Activated naive CD4-positive, alpha-beta T cell treated with Interleukin-2 at 50 U/mL for 16 hours (primary cell): Measurements from ENCODE around the gene OR10Z1.

ENCODE experiments used
- DNase-seq: peaks from one replicate; pipeline ENCODE4 v3.0.0-alpha.2; 2020

The OR10Z1 gene, protein sequence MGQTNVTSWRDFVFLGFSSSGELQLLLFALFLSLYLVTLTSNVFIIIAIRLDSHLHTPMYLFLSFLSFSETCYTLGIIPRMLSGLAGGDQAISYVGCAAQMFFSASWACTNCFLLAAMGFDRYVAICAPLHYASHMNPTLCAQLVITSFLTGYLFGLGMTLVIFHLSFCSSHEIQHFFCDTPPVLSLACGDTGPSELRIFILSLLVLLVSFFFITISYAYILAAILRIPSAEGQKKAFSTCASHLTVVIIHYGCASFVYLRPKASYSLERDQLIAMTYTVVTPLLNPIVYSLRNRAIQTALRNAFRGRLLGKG

DNA sequence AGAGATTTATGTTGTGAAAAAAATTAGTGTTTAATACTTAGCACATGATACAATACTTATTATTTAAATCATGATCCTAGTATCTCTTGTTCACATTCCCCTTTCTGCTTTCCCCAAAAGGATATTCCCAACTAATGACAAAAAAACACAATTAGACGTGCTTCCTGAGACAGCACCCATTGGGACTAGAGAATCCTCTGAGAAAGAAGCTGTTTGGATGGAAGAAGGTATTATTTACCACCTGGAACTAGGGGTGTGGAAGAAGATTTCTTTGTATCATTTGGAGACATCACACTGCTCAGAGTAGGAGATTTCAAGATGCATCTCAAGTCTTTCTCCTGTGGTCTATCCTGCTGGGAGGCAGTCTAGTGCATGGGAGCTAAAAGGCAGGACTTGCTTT lies at the start of gene OR10Z1:
Gene OR10Z1, plus strand, starts transcription at position 301 of the 400 bp plus-strand sequence. CDS start 1,171 bp downstream, outside the sequence.
- DNase-seq = no peak

DNA sequence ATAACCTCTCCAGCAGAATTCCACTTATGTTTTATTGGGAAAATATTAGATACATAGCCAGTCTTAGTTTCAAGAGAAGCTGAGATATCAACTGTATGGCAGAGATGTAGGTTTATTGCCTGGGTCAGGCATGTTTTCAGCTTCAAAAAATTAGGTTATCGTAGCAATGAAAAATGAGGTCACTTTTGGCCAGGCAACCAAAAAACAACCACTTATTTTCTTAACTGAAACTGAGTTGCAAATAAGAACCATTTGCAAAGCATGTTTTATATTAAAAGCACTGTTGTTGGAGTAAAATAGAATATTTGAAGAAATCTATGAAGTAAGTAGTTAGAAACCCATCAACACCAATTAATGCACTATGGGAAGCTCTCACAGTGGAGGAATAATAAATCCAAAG lies 45.4 kb upstream of the OR10Z1 start:
- no peak for DNase-seq

DNA sequence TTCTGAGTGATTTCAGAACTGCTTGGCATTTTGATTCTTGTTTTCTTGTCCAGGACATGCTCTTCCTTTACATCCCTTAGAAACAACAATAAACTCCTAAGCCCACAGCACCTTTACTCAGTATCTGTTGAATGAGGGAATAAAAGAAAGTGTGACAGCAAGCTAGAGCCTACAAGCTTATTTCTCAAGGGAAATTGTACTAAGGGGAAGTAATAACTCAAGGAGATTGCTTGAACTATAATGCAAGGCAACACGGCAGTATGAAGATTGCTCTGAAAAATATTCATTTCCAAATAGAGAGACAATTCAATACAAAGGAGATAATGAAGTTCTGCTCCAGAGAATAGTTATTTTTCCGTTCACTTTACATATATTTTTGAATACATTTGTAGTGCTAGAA lies 41.2 kb upstream of the OR10Z1 start:
- DNase-seq = no peak

DNA sequence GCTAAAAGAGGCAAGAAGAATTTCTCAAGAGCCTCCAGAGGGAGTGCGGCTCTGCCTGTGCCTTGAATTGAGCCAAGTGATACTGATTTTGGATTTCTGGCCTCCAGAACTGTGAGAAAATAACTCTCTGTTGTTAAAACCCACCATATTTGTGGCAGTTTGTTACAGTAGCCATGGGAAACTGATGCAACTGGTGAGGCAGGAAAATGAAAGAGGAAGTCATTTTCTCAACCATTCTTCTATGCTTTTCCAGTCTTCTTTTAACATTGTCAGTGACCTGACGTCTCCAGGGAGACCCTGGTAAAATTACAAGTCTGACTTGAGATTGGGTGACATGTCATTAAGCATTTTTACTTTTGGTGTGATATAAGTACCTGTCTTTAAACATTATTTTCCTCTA lies 40.5 kb upstream of the OR10Z1 start:
- no peak for DNase-seq

DNA sequence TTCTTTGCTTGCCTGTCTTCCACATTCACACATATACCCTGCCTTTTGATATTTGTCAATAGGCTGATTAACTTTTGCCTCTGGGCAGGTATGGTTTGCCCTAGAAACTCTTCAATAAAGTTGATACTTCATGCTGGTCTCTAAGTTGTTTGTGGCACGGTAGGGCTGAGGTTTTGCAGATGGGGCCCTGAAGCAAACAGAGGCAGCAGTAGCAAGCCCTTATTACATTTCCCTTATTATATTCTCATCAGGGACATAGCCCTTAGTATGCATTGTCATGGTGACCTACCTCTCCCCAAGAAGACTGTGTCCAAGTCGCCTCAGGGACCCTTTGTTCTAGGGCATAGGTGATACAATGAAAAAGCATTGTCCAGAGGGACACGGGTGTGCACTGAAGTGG lies 34.6 kb upstream of the OR10Z1 start, which contains the start of gene OR6P1:
Gene OR6P1, minus strand, starts transcription at position 101 of the 400 bp plus-strand sequence. CDS start 6,976 bp downstream, outside the sequence.
- DNase-seq = no peak

DNA sequence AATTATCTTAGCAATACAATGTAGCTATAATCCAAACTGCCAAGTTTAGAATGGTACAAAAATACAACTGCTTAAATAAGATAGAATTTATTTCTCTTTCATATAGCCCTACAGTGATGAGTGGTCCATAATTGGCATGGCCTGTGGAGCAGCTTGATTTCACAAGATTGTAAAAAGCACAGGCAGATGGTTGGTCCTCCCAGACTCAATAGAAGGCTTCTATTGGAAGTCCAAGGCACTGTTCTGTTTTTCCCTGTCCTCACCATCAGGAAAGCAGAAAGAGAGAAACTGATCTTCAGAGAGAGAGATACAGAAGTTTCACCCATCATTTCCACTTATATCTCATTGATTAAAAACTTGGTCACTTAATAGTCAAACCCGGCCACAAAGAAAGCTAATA lies 32.8 kb upstream of the OR10Z1 start:
- DNase-seq = no peak

DNA sequence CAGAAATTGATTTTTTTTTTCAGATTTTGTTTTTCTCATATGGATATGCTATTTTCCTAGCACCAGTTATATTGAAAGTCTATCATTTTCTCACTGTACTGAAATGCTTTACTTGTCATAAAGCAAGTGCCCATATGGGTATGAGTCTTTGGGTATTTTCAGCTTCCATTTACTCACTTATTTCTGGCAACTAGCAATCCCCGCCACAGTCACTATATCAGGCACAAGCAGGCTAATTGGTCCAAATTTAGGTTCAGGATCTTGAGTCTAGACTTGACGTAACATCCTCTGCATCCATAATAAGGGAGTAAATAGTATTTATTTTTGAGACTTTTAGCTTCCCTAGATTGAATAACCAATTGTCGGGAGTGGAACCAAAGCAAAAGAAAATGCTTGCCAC lies 27.5 kb upstream of the OR10Z1 start:
- no peak for DNase-seq

DNA sequence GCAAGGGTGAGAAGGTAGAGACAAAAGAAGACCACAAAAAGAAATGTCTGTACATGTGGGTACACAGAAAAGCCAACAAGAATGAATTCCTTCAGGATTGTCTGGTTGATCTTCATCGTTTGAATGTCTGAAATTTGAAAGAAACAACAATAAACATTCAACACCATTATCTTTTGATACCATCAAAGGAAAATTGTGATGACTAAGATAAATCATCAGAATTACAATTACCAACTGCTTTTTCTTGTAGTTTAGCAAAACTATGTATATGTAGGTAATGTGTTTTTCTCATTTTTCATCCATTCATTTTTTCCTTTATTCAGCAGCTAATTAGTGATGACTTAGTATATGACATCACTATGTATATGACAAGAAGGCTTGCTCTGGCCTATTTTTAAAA lies 25.3 kb upstream of the OR10Z1 start, which contains the start of gene OR10X1:
Gene OR10X1, minus strand, starts transcription at position 167 of the 400 bp plus-strand sequence. Its CDS starts 0 bp downstream, at position 167.
- DNase-seq = no peak

DNA sequence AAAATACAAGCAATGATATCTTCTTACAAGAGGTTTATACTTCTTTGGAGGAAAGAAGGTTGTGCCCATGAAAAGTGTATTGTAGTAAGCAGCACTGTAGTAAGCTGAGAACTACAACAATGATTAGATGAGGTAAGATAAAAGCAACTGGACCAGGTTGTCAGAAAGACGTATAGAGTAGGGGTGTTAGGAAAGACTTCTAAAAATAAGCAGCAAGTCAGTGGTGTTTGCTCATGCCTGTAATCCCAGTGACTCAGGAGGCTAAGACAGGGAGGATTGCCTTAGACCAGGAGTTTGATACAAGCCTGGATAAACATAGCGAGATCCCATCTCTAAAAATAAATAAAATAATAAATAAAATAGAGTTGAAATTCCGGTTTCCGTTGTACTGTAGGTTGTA lies 21.1 kb upstream of the OR10Z1 start:
- no peak for DNase-seq

DNA sequence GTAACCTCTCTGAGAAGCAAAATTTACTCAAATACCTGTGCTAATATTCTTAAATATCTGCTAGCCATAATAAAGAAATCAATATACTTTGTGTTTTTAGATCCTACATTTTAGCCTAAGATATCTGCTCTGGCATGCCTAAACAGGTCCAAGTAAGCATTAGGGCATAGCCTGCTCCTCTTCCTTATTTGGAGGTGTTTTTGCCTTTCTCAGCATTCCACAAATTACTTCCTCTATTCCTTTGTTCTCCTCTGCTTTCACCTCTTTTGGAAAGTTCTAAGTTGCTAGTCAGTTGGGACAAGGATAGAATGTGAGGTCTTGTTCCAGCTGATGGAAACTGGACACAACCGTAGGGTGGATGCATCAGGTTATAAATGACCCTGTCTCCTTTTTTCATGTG lies 18.1 kb upstream of the OR10Z1 start:
- no peak for DNase-seq

DNA sequence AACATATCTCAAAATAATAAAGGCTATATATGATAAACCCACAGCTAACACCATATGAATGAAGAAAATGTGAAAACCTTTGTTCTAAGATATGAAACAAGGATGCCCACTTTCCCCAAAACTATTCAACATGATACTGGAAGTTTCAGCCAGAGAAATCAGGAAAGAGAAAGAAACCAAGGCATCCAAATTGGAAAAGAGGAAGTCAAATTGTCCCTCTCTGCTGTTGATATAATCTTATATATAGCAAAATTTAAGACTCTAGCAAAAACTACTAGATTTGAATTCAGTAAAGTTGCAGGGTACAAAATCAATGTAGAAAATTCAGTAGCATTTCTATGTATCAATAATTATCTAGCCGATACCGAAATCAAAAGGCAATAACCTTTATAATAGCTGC lies 4.3 kb upstream of the OR10Z1 start:
- no peak for DNase-seq

DNA sequence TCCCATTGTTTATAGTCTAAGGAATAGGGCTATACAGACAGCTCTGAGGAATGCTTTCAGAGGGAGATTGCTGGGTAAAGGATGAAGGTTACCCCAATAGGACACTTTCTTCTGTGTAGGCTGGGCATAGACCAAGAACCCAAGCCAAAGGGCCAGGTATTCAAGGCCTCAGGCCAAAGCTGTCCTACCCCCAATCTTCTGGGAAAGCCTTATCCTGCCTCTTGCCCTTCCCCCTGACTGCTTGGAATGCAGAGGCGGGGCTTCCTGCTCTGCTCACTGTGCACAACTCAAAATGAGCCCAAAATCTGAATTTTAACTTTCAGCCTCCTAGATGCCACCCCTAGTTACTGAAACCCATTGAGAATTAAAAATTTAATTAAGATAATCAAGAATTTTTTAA lies 2.2 kb downstream of the OR10Z1 start:
- DNase-seq = no peak

DNA sequence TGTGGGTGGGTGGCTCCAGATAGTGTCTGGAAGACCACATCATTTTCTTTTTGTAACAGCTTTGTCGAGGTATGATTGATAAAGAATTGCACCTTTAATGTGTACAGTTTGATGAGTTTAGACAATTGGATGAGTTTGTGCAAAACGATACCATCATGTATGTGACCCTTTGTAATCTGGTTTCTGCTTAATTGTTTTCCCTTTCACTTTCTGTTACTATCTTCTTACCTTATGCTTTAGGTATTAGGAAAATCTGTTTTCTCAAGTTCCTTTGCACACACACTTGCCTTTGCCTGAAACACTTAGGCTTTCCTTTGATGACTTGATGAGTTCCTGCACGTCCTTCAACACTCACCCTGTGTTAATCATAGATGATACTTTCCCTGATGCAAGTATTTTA lies 6.8 kb downstream of the OR10Z1 start:
- no peak for DNase-seq

DNA sequence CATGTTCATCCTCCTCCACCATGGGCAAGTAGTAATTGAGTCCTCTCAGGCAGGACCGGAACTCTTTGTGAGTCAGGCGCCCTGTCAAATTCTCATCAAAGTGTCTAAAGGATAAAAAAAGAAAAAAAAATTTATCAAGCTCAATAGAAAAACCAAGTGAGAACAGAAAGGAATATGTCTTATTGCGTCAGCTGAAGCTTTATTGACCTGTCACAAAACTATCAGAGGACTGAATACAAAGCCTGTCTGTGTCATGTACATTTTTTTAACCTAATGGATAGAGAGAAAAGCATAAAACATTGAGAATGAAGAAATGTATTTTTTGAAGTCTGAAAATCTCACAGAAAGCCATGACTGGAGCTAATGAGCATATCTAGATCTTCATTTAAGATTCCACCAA lies 8.7 kb downstream of the OR10Z1 start:
- DNase-seq = no peak

DNA sequence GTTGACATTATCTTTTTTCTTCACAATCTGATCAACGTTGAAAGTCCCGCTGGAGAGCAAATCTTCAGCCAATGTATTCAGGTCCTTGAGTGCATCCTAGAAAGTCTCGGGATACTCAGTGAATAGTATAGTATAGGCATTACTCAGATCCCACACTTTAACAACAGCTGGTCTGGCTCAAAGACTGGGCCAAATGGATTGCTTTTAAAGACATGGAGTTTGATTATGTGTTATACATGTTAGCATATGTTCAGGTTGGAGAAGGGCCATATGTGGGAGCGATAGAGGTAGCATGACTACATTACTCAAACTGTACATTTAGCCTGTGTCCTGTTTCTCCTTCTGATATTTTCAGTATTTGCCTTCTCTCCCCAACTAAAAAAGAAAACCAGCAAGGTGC lies 33.1 kb downstream of the OR10Z1 start:
- no peak for DNase-seq

DNA sequence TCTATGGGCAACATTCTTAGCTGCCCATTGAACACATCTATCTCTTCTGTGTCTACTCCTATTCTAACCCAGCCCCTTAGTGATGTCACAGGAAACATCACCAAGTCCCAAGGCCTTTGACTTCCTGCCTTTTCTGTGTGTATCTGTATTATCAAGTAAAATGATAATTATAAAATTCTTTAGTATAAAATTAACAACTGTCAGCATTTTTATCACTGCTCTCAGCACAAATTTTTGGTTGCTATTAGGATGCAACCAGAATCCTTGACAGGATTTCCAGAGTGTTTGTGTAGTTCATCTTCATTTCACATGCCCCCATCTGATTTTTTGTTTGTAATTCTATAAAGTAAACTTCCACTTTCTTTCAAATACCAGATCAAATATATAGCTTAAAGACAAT lies 33.8 kb downstream of the OR10Z1 start:
- no peak for DNase-seq

DNA sequence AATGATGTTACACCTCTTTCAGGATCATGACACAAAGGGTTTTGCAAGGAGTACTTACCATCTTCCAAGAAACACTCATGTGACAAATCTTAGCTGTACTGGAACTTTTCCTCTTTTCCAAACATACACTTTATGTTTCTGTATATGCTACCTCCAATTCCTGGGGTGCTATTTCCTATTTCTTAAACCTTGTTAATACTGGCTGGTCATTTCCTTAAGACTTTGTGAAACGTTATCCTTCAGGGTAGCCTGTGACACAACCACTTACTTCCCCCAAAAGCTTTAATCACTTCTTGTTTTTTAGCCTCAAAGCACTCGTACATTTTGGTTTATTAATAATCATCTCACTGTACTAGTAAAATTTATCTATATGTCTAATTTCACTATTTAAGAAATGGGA lies 39.4 kb downstream of the OR10Z1 start:
- no peak for DNase-seq

DNA sequence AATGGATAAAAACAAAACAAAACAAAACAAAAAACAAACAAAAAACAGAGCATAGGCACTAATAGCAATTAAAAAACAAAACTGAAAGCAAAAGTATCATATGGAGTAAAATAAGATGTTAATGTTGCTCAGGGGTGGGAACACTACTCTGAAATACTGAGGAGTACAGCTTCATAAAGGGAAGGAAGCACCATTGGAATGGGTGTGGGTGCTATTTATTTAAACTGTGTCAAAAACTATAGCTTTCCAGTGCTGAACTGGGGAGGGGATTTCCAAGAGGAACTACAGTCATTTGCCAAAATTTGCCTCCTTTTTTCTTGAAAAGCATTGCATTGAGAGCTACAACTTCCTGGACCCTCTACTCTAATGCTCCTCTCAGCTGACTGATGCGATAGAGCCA lies 41.4 kb downstream of the OR10Z1 start:
- DNase-seq = no peak

DNA sequence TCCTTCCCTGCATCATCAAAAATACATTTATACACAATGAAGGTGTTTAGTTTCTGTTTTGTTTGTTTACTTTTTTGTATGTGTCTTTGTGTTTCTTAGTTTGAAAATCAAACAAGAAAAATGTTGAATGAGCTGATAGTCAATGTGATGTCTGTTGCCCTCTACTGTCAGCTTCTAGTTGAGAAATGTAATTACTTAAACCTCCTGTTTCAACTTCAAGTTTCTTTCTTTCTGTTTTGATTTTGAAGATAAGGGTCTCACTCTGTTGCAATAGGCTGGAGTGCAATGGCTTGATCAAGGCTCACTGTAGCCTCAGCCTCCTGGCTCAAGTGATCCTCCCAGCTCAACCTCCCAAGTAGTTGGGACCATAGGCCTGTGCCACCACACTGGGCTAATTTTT lies 44.0 kb downstream of the OR10Z1 start:
- no peak for DNase-seq

DNA sequence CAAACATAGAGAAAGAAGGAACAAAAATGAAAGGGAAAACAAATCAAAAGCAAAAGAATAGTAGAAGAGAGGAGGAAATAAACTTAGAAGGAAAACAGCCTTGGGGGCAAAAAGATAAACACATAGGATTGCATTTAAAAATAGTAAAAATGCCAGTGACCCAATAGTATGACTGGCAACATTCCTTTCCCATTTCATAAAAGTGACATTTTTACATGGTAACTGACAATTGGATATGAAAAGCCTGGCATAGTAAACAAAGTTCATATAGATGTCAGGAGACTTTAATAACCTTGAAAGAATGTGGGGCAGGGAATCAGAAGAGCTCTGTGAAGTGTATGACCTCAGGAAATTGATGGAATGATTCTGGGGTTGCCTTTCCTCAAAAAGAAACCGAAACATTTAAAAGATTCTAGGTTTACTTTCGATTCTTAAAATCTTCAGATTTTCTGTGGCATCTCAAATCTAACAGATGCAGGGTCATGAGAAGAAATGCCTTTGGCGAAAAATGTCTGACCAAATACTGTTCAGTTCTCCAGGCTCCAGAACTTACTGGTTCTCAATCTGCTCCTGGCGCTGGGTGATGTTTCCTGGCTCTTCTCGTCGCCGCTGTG lies 47.8 kb downstream of the OR10Z1 start:
- no peak for DNase-seq

DNA sequence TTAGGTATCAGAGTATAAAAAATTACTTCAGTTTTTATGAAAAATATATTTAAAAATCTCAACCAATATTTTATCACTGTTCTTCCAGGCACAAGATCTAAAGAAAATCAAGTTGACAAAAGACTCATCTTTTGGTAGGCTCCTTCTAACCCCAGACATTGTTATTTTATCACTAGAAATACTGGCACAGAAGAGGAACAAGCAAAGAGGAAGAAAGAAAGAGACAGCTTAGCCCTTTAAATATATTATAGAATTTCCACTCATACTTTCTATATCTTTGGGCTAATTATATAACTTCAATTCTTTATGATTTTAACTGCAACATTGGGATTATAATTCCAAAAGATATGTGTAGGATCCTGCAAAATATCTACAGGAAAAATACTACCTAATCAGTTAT lies 49.0 kb downstream of the OR10Z1 start:
- DNase-seq = no peak

DNA sequence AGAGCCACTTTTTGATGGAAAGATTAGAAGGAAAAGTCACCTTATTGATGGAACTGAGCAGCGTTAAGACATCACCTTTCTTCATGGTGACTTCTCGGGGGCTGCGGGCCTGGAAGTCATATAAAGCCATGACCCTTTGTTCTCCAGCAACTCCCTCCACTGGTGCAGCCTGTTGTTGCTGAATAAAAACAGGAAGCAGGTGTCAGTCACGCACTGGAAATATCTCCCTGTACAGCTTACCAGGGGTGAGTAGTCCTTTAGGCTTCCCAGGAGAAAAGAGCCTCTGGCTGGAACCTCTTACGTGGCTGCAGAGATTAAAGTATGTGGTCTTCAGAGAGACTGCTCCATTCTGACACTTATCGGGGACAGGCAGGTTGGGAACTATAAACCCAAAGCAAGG lies 49.5 kb downstream of the OR10Z1 start:
- DNase-seq = no peak
